ENCODE measurements around the gene RPS6KA2. TPM values are rescaled to one million over a fixed set of nuclear protein-coding genes. Genes with fewer than 3 reads are reported as not detected.

RPS6KA2 gene
- total and polyA plus RNA-seq, 2 experiments from 2014 or later: 45.1 to 49.0 TPM

DNA sequence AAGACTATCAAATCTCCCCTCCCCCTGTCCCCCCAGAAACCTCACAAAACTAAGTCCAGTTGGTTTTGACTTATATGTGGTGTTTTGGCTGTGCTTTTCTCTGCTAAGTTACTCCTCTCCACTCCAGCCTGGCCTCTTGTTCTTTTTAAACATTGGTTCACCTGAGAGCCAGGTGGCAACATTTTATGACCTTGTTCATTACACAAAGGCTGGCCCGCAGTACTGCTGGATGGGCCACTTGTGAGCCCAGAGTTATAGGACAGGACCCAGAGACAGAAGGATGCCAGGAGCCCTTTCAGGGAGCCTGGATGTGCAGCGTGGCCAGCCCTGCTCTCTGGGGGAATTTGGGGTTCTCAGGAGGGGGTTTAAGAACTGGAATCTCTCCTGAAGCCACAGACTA, 130.6 kb downstream of the RPS6KA2 start:
- Histone ChIP-seq H3K27me3 (replicated peaks; ENCODE audit: insufficient read depth) (no peaks in the 10 kb centered on the region), H3K4me1 (ENCODE audit: insufficient read depth) (no peaks in the 10 kb centered on the region), H3K79me2 (ENCODE audit: insufficient read depth) (no peaks in the 10 kb centered on the region), H3K4me3 (no peak overlapping the region), H3K9me2 (ENCODE audit: insufficient read depth) (no peaks in the 10 kb centered on the region), H3K4me2 (ENCODE audit: unreplicated experiment) (no peak overlapping the region), H3K36me3 (ENCODE audit: low read depth) (no peaks in the 10 kb centered on the region), H2AFZ (no peak overlapping the region), H3K9me3 (ENCODE audit: low read depth) (no peaks in the 10 kb centered on the region), H3K9ac (no peak overlapping the region), H4K20me1 (ENCODE audit: insufficient read depth) (no peaks in the 10 kb centered on the region), H3F3A (ENCODE audit: insufficient read depth) (no peaks in the 10 kb centered on the region), H3K27ac (no peak overlapping the region)
- WGBS, 2 experiments (ENCODE audit: low coverage in 1 of 2, low lambda C conversion rate in 2 of 2, missing lambda C conversion rate in 2 of 2): 90 to 91% methylated on average over 2 of the region's 2 CpGs
- in situ Hi-C loops (cut with MboI): no loop called here
- DNase-seq: no peak
- TF ChIP-seq EZH2 (IDR thresholded peaks at IDR 0.05; ENCODE audit: insufficient read depth, poor library complexity, severe bottlenecking): no peak
- no peak for TF ChIP-seq EZH2phosphoT487 (IDR thresholded peaks at IDR 0.05; ENCODE audit: insufficient read depth, low read depth)

DNA sequence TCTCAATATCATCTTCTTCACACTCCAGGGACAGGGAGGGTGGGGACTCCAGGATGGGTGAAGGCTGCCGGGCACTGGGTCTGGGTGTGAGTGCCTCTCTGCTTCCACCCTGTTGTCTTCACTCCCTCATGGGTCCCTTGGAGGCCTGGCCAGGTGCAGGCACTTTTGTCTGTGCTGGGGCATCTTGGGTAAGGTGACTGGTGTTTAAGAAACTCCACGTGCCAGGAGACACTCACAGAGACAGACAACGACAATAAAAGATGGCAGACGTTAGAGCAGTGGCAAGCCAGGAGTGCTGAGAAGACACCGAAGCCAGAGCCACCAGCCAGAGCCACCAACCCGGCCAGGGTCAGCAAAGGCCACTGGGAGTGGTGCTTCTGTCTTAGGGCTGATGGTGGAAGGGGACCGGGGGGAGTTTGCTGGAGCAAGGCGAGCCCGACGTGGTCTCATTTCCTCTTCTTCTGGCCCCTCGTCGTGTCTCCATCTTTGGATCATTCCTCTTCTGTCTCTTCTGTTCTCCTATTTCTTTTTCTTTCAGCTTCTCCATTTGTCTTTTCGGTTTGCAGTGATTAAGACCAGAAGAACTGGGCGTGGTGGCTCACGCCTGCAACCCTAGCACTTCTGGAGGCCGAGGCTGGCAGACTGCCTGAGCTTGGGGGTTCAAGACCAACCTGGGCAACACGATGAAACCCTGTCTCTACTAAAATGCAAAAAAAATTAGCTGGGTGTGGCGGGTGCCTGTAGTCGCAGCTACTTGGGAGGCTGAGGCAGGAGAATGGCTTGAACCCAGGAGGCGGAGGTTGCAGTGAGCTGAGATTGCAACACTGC, 131.3 kb downstream of the RPS6KA2 start:
- WGBS, 2 experiments (ENCODE audit: low coverage in 1 of 2, low lambda C conversion rate in 2 of 2, missing lambda C conversion rate in 2 of 2): 75 to 81% methylated on average over 20 of the region's 20 CpGs
- H3K27ac ChIP-seq: no peak overlapping the region
- in situ Hi-C loops (cut with MboI): no loop called here
- no peaks in the 10 kb centered on the region for H3K4me1 ChIP-seq (ENCODE audit: insufficient read depth)
- DNase-seq: no peak
- no peak overlapping the region for H2AFZ ChIP-seq
- H3K36me3 ChIP-seq (ENCODE audit: low read depth): no peaks in the 10 kb centered on the region
- H3F3A ChIP-seq (ENCODE audit: insufficient read depth): no peaks in the 10 kb centered on the region
- H3K9ac ChIP-seq: no peak overlapping the region
- no peak overlapping the region for H3K4me3 ChIP-seq
- no peaks in the 10 kb centered on the region for H3K9me3 ChIP-seq (ENCODE audit: low read depth)
- no peaks in the 10 kb centered on the region for H4K20me1 ChIP-seq (ENCODE audit: insufficient read depth)
- TF ChIP-seq EZH2phosphoT487 (IDR thresholded peaks at IDR 0.05; ENCODE audit: insufficient read depth, low read depth): no peak
- no peak for TF ChIP-seq EZH2 (IDR thresholded peaks at IDR 0.05; ENCODE audit: insufficient read depth, poor library complexity, severe bottlenecking)
- H3K27me3 ChIP-seq (replicated peaks; ENCODE audit: insufficient read depth): no peaks in the 10 kb centered on the region
- H3K9me2 ChIP-seq (ENCODE audit: insufficient read depth): no peaks in the 10 kb centered on the region
- H3K79me2 ChIP-seq (ENCODE audit: insufficient read depth): no peaks in the 10 kb centered on the region
- H3K4me2 ChIP-seq (ENCODE audit: unreplicated experiment): no peak overlapping the region

DNA sequence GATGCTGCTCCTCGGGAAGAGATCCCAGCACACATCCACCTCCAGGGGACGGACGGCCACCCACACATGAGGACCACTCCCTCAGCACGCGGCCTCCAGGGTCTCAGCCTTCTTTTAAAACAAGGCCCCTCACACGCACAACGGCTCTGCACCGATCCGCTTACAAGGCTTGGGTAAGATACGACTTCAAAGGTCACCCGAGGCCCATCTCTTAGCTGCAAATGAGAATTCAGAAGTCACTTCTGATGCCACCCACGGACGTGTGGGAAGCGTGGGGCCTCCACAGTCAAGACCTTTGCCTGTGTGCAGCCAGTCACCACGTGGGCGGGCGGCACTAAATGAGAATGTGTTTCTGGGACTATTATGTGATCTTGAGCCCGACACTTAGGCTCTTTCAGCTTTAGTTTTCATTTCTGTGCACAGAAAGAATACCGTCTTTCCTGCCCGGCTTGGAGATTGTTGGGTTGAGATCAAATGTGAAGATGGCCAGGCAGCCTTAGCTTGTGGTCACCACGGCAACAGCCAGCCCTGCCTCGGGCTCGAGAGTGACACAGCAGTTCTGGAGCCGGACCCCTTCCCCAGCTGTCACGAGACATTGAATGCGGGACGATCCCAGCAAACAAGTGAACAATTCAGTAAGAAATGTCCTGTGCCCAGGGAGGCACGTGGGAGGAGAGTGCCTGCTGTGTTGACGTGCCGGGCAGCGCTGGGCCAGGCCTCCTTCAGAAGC, 132.1 kb downstream of the RPS6KA2 start:
- Histone ChIP-seq H2AFZ (no peak overlapping the region), H3K4me3 (no peak overlapping the region), H3K4me2 (ENCODE audit: unreplicated experiment) (no peak overlapping the region), H3K9ac (no peak overlapping the region), H3K4me1 (ENCODE audit: insufficient read depth) (no peaks in the 10 kb centered on the region), H3K9me3 (ENCODE audit: low read depth) (no peaks in the 10 kb centered on the region), H3K36me3 (ENCODE audit: low read depth) (no peaks in the 10 kb centered on the region), H3K27ac (no peak overlapping the region), H3K27me3 (replicated peaks; ENCODE audit: insufficient read depth) (no peaks in the 10 kb centered on the region), H4K20me1 (ENCODE audit: insufficient read depth) (no peaks in the 10 kb centered on the region), H3F3A (ENCODE audit: insufficient read depth) (no peaks in the 10 kb centered on the region), H3K79me2 (ENCODE audit: insufficient read depth) (no peaks in the 10 kb centered on the region), H3K9me2 (ENCODE audit: insufficient read depth) (no peaks in the 10 kb centered on the region)
- DNase-seq: no peak
- TF ChIP-seq EZH2 (IDR thresholded peaks at IDR 0.05; ENCODE audit: insufficient read depth, poor library complexity, severe bottlenecking) (no peak), EZH2phosphoT487 (IDR thresholded peaks at IDR 0.05; ENCODE audit: insufficient read depth, low read depth) (no peak)
- in situ Hi-C loops (cut with MboI): no loop called here
- 94 to 95% methylated on average over 31 of the region's 31 CpGs for WGBS, 2 experiments (ENCODE audit: low coverage in 1 of 2, low lambda C conversion rate in 2 of 2, missing lambda C conversion rate in 2 of 2)

GRCh38 chr6:166494101-166494441, 133.0 kb downstream of the RPS6KA2 start:
- no peak overlapping the region for H3K4me3 ChIP-seq
- H3K27me3 ChIP-seq (replicated peaks; ENCODE audit: insufficient read depth): no peaks in the 10 kb centered on the region
- no peaks in the 10 kb centered on the region for H3K79me2 ChIP-seq (ENCODE audit: insufficient read depth)
- H3K27ac ChIP-seq: no peak overlapping the region
- no peaks in the 10 kb centered on the region for H3K9me2 ChIP-seq (ENCODE audit: insufficient read depth)
- no peaks in the 10 kb centered on the region for H3K36me3 ChIP-seq (ENCODE audit: low read depth)
- no peaks in the 10 kb centered on the region for H3K4me1 ChIP-seq (ENCODE audit: insufficient read depth)
- H3F3A ChIP-seq (ENCODE audit: insufficient read depth): no peaks in the 10 kb centered on the region
- in situ Hi-C loops (cut with MboI): no loop called here
- no peaks in the 10 kb centered on the region for H4K20me1 ChIP-seq (ENCODE audit: insufficient read depth)
- 87 to 90% methylated on average over 9 of the region's 9 CpGs for WGBS, 2 experiments (ENCODE audit: low coverage in 1 of 2, low lambda C conversion rate in 2 of 2, missing lambda C conversion rate in 2 of 2)
- no peak for DNase-seq
- H3K9me3 ChIP-seq (ENCODE audit: low read depth): no peaks in the 10 kb centered on the region
- H3K4me2 ChIP-seq (ENCODE audit: unreplicated experiment): no peak overlapping the region
- no peak overlapping the region for H3K9ac ChIP-seq
- no peak overlapping the region for H2AFZ ChIP-seq
- TF ChIP-seq EZH2phosphoT487 (IDR thresholded peaks at IDR 0.05; ENCODE audit: insufficient read depth, low read depth): no peak
- TF ChIP-seq EZH2 (IDR thresholded peaks at IDR 0.05; ENCODE audit: insufficient read depth, poor library complexity, severe bottlenecking): no peak

All from GM23248 (cell line).